ENCODE data around the gene TEX26.

The TEX26 gene

DNA sequence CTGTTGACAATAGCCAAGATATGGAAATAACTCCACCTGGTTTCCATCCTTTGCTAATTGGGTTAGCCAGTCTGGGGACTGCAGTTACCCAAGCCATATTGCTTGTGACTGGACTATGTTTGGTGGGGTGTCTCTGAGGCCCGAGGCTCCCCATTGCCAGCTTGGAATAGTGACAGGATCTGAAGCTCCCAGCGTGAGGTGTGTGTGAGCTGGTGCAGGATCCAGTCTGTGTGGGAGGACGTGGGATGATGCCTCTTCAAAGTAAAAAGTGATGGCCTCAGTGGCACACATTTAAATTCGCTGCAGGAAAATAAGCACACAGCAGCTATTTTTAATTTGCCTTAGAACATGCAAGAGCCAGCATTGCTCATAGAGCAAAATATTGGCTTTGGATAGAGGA, 75.0 kb downstream of the TEX26 start:
- no peak overlapping the region for H3K4me3 ChIP-seq (ENCODE audit: low read depth in 1 of 2, low read length in 2 of 2)
- no peak overlapping the region for H3K9ac ChIP-seq (ENCODE audit: low read length)

DNA sequence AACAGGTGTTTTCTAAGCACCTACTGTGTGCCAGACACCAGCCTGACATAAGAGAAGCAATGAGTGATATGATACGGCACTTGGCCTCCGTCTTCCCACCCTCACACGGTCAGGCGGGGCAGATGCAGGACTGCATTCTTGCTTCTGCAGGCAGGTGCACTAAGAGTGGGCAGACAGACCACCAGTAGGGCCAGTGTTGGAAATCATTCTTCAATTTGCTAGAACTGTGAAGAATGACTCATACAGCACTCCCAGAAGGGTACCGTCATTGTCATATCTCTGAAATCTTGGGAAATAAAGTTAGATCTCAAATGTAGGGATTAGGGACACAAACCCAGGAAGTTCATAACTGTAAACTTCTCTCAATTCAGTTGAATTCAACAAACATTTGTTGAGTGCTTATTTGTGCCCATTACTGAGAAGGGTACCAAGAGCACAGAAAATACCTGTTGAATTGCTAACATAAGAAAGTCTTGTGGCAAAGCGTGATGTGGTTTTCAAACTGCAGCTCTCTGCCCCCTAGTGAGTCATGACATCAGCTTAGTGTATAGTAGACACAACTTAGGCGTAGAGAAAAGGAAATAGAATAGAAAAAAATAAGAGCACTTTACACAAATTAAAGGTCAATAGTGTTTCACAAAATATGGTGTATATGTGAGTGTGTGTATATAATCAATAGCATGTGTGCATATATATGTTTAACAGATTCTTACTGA, 76.1 kb downstream of the TEX26 start:
- Histone ChIP-seq H3K4me3 (ENCODE audit: low read depth in 1 of 2, low read length in 2 of 2) (no peak overlapping the region), H3K9ac (ENCODE audit: low read length) (no peak overlapping the region), H3K9me3 (ENCODE audit: low read length) (no peaks in the 10 kb centered on the region), H3K27me3 (ENCODE audit: control insufficient read depth in 1 of 2, insufficient read depth in 2 of 2, low read length in 2 of 2) (peaks cover 0 to 5% of the 10 kb centered on the region in 2 donors), H3K36me3 (ENCODE audit: insufficient read depth, low read length) (no peaks in the 10 kb centered on the region), H3K4me1 (ENCODE audit: insufficient read depth, low read length) (no peaks in the 10 kb centered on the region), H3K27ac (ENCODE audit: low read depth, low read length) (no peak overlapping the region)

More for the DNA sequence above, 75.0 kb downstream of the TEX26 start:
- no peaks in the 10 kb centered on the region for H3K4me1 ChIP-seq (ENCODE audit: insufficient read depth, low read length)
- no peaks in the 10 kb centered on the region for H3K9me3 ChIP-seq (ENCODE audit: low read length)
- no peaks in the 10 kb centered on the region for H3K36me3 ChIP-seq (ENCODE audit: insufficient read depth, low read length)
- H3K27me3 ChIP-seq (ENCODE audit: control insufficient read depth in 1 of 2, insufficient read depth in 2 of 2, low read length in 2 of 2) = peaks cover 0 to 5% of the 10 kb centered on the region in 2 donors
- no peak overlapping the region for H3K27ac ChIP-seq (ENCODE audit: low read depth, low read length)

DNA sequence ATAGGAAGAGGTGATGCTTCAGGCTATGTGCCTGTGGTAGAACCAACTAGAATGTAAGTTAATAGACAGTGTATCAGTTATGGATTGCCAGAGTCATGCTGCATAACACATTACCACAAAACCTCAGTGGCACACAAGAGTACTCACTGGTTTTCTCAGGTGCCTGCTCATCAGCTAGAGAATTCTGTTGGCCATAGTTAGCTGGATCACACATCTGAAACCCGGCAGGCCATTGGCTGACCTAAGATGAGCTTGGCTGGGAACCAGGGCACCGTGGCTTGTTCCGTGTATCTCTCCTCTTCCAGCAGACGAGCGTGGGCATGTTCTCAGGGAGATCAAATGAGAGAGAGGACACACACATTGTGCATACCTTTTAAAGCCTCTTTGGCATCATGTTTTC, 76.7 kb downstream of the TEX26 start:
- H3K27me3 ChIP-seq (ENCODE audit: control insufficient read depth in 1 of 2, insufficient read depth in 2 of 2, low read length in 2 of 2) = peaks cover 0 to 1% of the 10 kb centered on the region in 2 donors
- H3K36me3 ChIP-seq (ENCODE audit: insufficient read depth, low read length) = no peaks in the 10 kb centered on the region
- no peak overlapping the region for H3K9ac ChIP-seq (ENCODE audit: low read length)
- H3K27ac ChIP-seq (ENCODE audit: low read depth, low read length) = no peak overlapping the region
- no peaks in the 10 kb centered on the region for H3K9me3 ChIP-seq (ENCODE audit: low read length)
- H3K4me1 ChIP-seq (ENCODE audit: insufficient read depth, low read length) = no peaks in the 10 kb centered on the region
- H3K4me3 ChIP-seq (ENCODE audit: low read depth in 1 of 2, low read length in 2 of 2) = no peak overlapping the region

- no peaks in the 10 kb centered on the region for H3K9me3 ChIP-seq (ENCODE audit: low read length)
- no peak overlapping the region for H3K9ac ChIP-seq (ENCODE audit: low read length)
- no peak overlapping the region for H3K4me3 ChIP-seq (ENCODE audit: low read depth in 1 of 2, low read length in 2 of 2)
- no peaks in the 10 kb centered on the region for H3K4me1 ChIP-seq (ENCODE audit: insufficient read depth, low read length)
- H3K27me3 ChIP-seq (ENCODE audit: control insufficient read depth in 1 of 2, insufficient read depth in 2 of 2, low read length in 2 of 2) = no peaks in the 10 kb centered on the region
- no peaks in the 10 kb centered on the region for H3K36me3 ChIP-seq (ENCODE audit: insufficient read depth, low read length)
- H3K27ac ChIP-seq (ENCODE audit: low read depth, low read length) = no peak overlapping the region
These were observed 77.8 kb downstream of the TEX26 start for GRCh38 chr13:31010296-31010695.

GRCh38 chr13:31011193-31011860, 78.9 kb downstream of the TEX26 start:
- Histone ChIP-seq H3K4me3 (ENCODE audit: low read depth in 1 of 2, low read length in 2 of 2) (no peak overlapping the region), H3K27me3 (ENCODE audit: control insufficient read depth in 1 of 2, insufficient read depth in 2 of 2, low read length in 2 of 2) (no peaks in the 10 kb centered on the region), H3K36me3 (ENCODE audit: insufficient read depth, low read length) (no peaks in the 10 kb centered on the region), H3K9ac (ENCODE audit: low read length) (no peak overlapping the region), H3K4me1 (ENCODE audit: insufficient read depth, low read length) (no peaks in the 10 kb centered on the region), H3K9me3 (ENCODE audit: low read length) (no peaks in the 10 kb centered on the region), H3K27ac (ENCODE audit: low read depth, low read length) (no peak overlapping the region)

GRCh38 chr13:31011901-31012654, 79.6 kb downstream of the TEX26 start:
- Histone ChIP-seq H3K27ac (ENCODE audit: low read depth, low read length) (no peak overlapping the region), H3K36me3 (ENCODE audit: insufficient read depth, low read length) (no peaks in the 10 kb centered on the region), H3K4me3 (ENCODE audit: low read depth in 1 of 2, low read length in 2 of 2) (no peak overlapping the region), H3K9ac (ENCODE audit: low read length) (no peak overlapping the region), H3K4me1 (ENCODE audit: insufficient read depth, low read length) (no peaks in the 10 kb centered on the region), H3K27me3 (ENCODE audit: control insufficient read depth in 1 of 2, insufficient read depth in 2 of 2, low read length in 2 of 2) (no peaks in the 10 kb centered on the region), H3K9me3 (ENCODE audit: low read length) (no peaks in the 10 kb centered on the region)

GRCh38 chr13:31012655-31013024, 80.2 kb downstream of the TEX26 start:
- H3K4me1 ChIP-seq (ENCODE audit: insufficient read depth, low read length) = no peaks in the 10 kb centered on the region
- H3K27ac ChIP-seq (ENCODE audit: low read depth, low read length) = no peak overlapping the region
- H3K36me3 ChIP-seq (ENCODE audit: insufficient read depth, low read length) = no peaks in the 10 kb centered on the region
- H3K9ac ChIP-seq (ENCODE audit: low read length) = no peak overlapping the region
- no peak overlapping the region for H3K4me3 ChIP-seq (ENCODE audit: low read depth in 1 of 2, low read length in 2 of 2)
- no peaks in the 10 kb centered on the region for H3K27me3 ChIP-seq (ENCODE audit: control insufficient read depth in 1 of 2, insufficient read depth in 2 of 2, low read length in 2 of 2)
- H3K9me3 ChIP-seq (ENCODE audit: low read length) = no peaks in the 10 kb centered on the region

DNA sequence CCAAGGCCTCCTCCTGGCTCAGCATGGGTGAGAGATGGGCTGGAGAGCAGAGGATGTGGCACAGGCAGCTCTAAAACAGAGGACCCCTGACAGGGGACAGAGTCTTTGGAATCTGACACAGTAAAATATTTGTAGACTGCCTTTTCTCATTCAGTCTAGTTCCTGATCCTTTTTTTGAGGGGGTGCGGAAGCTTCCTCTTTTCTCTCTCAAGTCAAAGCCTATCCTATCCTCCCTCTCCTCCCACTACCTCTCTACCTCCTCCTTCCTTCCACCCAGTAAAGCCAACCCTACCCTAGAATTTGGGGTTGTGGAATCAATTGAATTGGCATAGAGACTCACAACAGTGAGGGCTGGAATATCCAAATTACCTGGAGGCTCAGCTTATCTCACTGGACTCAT, 82.0 kb downstream of the TEX26 start:
- Histone ChIP-seq H3K36me3 (ENCODE audit: insufficient read depth, low read length) (no peaks in the 10 kb centered on the region), H3K9me3 (ENCODE audit: low read length) (no peaks in the 10 kb centered on the region), H3K27me3 (ENCODE audit: control insufficient read depth in 1 of 2, insufficient read depth in 2 of 2, low read length in 2 of 2) (no peaks in the 10 kb centered on the region), H3K27ac (ENCODE audit: low read depth, low read length) (no peak overlapping the region), H3K4me3 (ENCODE audit: low read depth in 1 of 2, low read length in 2 of 2) (no peak overlapping the region), H3K4me1 (ENCODE audit: insufficient read depth, low read length) (no peaks in the 10 kb centered on the region), H3K9ac (ENCODE audit: low read length) (no peak overlapping the region)

- H3K9me3 ChIP-seq (ENCODE audit: low read length) = no peaks in the 10 kb centered on the region
- no peak overlapping the region for H3K27ac ChIP-seq (ENCODE audit: low read depth, low read length)
- H3K4me3 ChIP-seq (ENCODE audit: low read depth in 1 of 2, low read length in 2 of 2) = no peak overlapping the region
- H3K4me1 ChIP-seq (ENCODE audit: insufficient read depth, low read length) = no peaks in the 10 kb centered on the region
- H3K9ac ChIP-seq (ENCODE audit: low read length) = no peak overlapping the region
- no peaks in the 10 kb centered on the region for H3K27me3 ChIP-seq (ENCODE audit: control insufficient read depth in 1 of 2, insufficient read depth in 2 of 2, low read length in 2 of 2)
- H3K36me3 ChIP-seq (ENCODE audit: insufficient read depth, low read length) = no peaks in the 10 kb centered on the region
These were observed 82.7 kb downstream of the TEX26 start for GRCh38 chr13:31015199-31015598.

GRCh38 chr13:31016342-31017325, 84.2 kb downstream of the TEX26 start:
- Histone ChIP-seq H3K4me3 (ENCODE audit: low read depth in 1 of 2, low read length in 2 of 2) (no peak overlapping the region), H3K9ac (ENCODE audit: low read length) (no peak overlapping the region), H3K27me3 (ENCODE audit: control insufficient read depth in 1 of 2, insufficient read depth in 2 of 2, low read length in 2 of 2) (no peaks in the 10 kb centered on the region), H3K27ac (ENCODE audit: low read depth, low read length) (no peak overlapping the region), H3K9me3 (ENCODE audit: low read length) (no peaks in the 10 kb centered on the region), H3K4me1 (ENCODE audit: insufficient read depth, low read length) (no peaks in the 10 kb centered on the region), H3K36me3 (ENCODE audit: insufficient read depth, low read length) (no peaks in the 10 kb centered on the region)

DNA sequence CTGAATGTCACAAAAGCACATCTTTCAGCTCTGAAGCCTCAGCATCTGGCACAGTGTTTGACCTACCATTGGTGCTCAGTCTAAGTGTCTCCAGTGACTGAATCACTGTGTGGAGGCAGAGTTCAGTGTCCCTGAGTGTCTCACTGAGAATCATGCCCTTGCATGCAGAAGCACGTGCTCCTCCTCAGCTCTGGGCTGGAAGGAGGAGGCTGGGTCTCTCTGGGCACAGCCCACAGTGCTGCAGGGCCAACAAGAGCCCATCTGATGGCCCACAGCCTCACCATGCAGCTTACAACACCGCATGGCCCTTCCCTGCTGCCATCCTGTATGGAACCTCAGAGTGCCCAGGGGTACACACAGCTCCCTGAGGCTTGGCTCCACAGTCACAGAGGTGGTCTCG, 86.1 kb downstream of the TEX26 start:
- Histone ChIP-seq H3K9ac (ENCODE audit: low read length) (no peak overlapping the region), H3K36me3 (ENCODE audit: insufficient read depth, low read length) (no peaks in the 10 kb centered on the region), H3K27me3 (ENCODE audit: control insufficient read depth in 1 of 2, insufficient read depth in 2 of 2, low read length in 2 of 2) (no peaks in the 10 kb centered on the region), H3K4me3 (ENCODE audit: low read depth in 1 of 2, low read length in 2 of 2) (no peak overlapping the region), H3K9me3 (ENCODE audit: low read length) (no peaks in the 10 kb centered on the region), H3K4me1 (ENCODE audit: insufficient read depth, low read length) (no peaks in the 10 kb centered on the region), H3K27ac (ENCODE audit: low read depth, low read length) (no peak overlapping the region)

Data from muscle layer of colon (tissue), 2 donors.